GM23248 (cell line): ENCODE measurements around the gene TARS3. TPM values are rescaled to one million over a fixed set of nuclear protein-coding genes. Genes with fewer than 3 reads are reported as not detected.

Source experiments
- DNase-seq: peaks from one replicate; pipeline ENCODE4 v3.0.0-alpha.2; 2015
- H2AFZ ChIP-seq: fragments of 200-600 bp; sonication (generic); 2 replicates; pipeline ENCODE4 v1.6.1; 2016; ENCODE audit warnings: antibody characterized with exemption
- H3F3A ChIP-seq: fragments of 200-600 bp; sonication (generic); 2 replicates; pipeline ENCODE4 v1.6.1; 2016; ENCODE audit warnings: mild to moderate bottlenecking, antibody characterized with exemption, mixed run types; ENCODE audit not compliant: insufficient read depth
- H3K27ac ChIP-seq: fragments of 200-600 bp; sonication (generic); 2 replicates; pipeline ENCODE4 v1.5.1; 2016; ENCODE audit warnings: mild to moderate bottlenecking
- H3K27me3 ChIP-seq: fragments of 200-600 bp; sonication (generic); replicated peaks from 2 replicates; pipeline ENCODE4 v1.6.1; 2016; ENCODE audit warnings: mild to moderate bottlenecking; ENCODE audit not compliant: insufficient read depth
- H3K36me3 ChIP-seq: fragments of 200-600 bp; sonication (generic); 2 replicates; pipeline ENCODE4 v1.6.1; 2016; ENCODE audit warnings: low read depth, mild to moderate bottlenecking
- H3K4me1 ChIP-seq: fragments of 200-600 bp; sonication (generic); 2 replicates; pipeline ENCODE4 v1.6.1; 2016; ENCODE audit warnings: mild to moderate bottlenecking; ENCODE audit not compliant: insufficient read depth
- H3K4me2 ChIP-seq: fragments of 200-600 bp; sonication (generic); one replicate; pipeline ENCODE4 v1.6.1; 2016; ENCODE audit warnings: mild to moderate bottlenecking; ENCODE audit not compliant: unreplicated experiment
- H3K4me3 ChIP-seq: fragments of 200-600 bp; sonication (generic); 2 replicates; pipeline ENCODE4 v1.5.1; 2016; ENCODE audit warnings: mild to moderate bottlenecking
- H3K79me2 ChIP-seq: fragments of 200-600 bp; sonication (generic); 2 replicates; pipeline ENCODE4 v1.6.1; 2016; ENCODE audit warnings: mild to moderate bottlenecking; ENCODE audit not compliant: insufficient read depth
- H3K9ac ChIP-seq: fragments of 200-600 bp; sonication (generic); 2 replicates; pipeline ENCODE4 v1.6.1; 2016; ENCODE audit warnings: mild to moderate bottlenecking
- H3K9me2 ChIP-seq: fragments of 200-600 bp; sonication (generic); 2 replicates; pipeline ENCODE4 v1.6.1; 2016; ENCODE audit warnings: mixed run types, mild to moderate bottlenecking, moderate library complexity; ENCODE audit not compliant: insufficient read depth
- H3K9me3 ChIP-seq: fragments of 200-600 bp; sonication (generic); one replicate; pipeline ENCODE4 v1.6.1; 2017; ENCODE audit warnings: low read depth
- H4K20me1 ChIP-seq: fragments of 200-600 bp; sonication (generic); 2 replicates; pipeline ENCODE4 v1.6.0; 2016; ENCODE audit not compliant: insufficient read depth
- EZH2 ChIP-seq: fragments of 200-600 bp; sonication (generic); IDR thresholded peaks from 2 replicates; pipeline ENCODE4 v1.6.1; 2018; ENCODE audit warnings: antibody characterized with exemption, mild to moderate bottlenecking; ENCODE audit not compliant: insufficient read depth, poor library complexity, severe bottlenecking
- EZH2phosphoT487 ChIP-seq: fragments of 200-600 bp; sonication (generic); IDR thresholded peaks from 2 replicates; pipeline ENCODE4 v1.6.1; 2018; ENCODE audit warnings: antibody characterized with exemption, moderate library complexity, mild to moderate bottlenecking, low read depth; ENCODE audit not compliant: insufficient read depth
- WGBS, 2 experiments: methylation state at CpG; one replicate each; pipeline ENCODE4 v1.1.6; 2015 to 2017; ENCODE audit warnings: low lambda C conversion rate in 2 of 2, low coverage in 1 of 2; ENCODE audit errors: missing lambda C conversion rate in 2 of 2; 5-methylcytosine and 5-hydroxymethylcytosine counted together
- in situ Hi-C: fragments of 300-500 bp; cut with MboI; formaldehyde crosslinking; loops from 2 replicates; pipeline ENCODE4 v1.15.0; 2020
- polyA plus RNA-seq: library from polyadenylated mRNA; unstranded; fragments of >200 nt; fragmentation: Nextera tagmentation; extraction: Ambion mirVana; gene quantifications from 2 replicates; pipeline ENCODE4 v1.2.1, GENCODE V29; 2016
- total RNA-seq: library from RNA; depleted of rRNA; stranded (reverse); fragments of >200 nt; shearing (Covaris generic); gene quantifications from 2 replicates; pipeline ENCODE4 v1.2.3, GENCODE V29; 2014

The TARS3 gene
- total and polyA plus RNA-seq, 2 experiments from 2014 or later, result 7.9 to 8.1 TPM

DNA sequence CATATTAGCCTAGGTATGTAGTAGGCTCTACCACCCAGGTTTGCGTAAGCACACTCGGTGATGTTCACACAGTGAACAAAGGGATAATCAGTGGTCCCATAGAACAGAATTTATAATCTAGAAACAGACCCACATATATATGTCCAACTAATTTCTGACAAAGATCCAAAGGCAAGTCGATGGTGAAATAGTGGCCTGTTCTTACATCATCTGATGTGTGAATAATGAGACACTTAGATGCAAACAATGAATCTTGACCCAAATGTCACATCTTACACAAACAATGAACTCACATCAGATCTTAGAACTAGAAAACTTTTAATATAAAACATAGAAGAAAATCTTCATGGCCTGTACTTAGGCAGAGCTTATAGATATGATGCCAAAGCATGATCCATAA, 54.5 kb downstream of the TARS3 start:
- WGBS, 2 experiments, result 81 to 90% methylated on average over 3 of the region's 3 CpGs
- in situ Hi-C loops, result no loop called here
- H3K4me2 ChIP-seq, result peak overlapping the region; percentile 11

DNA sequence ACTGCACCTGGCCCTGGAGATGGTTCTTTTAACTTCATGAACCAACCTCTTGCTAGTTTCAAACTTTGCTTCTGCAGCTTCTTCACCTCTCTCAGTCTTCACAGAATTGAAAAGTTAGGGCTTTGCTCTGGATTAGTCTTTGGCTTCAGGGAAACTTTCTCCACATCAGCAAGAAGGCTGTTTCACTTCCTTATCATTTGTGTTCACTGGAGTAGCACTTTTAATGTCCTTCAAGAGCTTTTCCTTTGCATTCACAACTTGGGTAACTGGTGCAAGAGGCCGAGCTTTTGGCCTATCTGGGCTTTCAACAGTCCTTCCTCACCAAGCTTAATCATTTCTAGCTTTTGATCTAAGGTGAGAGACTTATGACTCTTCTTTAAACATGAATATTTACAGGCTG, 56.4 kb downstream of the TARS3 start:
- no peak overlapping the region for H2AFZ ChIP-seq
- H3K4me3 ChIP-seq, result no peak overlapping the region
- H3K4me1 ChIP-seq, result 0 out of 2 replicates have a peak, but pooled peaks cover 5% of the 10 kb centered on the region
- peaks cover 7% of the 10 kb centered on the region; the same call in 1 of the 2 replicates for H3K36me3 ChIP-seq
- H3K27me3 ChIP-seq, result no peaks in the 10 kb centered on the region
- in situ Hi-C loops, result no loop called here
- H3K9me2 ChIP-seq, result no peaks in the 10 kb centered on the region
- 80 to 90% methylated on average over 1 of the region's 1 CpG for WGBS, 2 experiments
- no peaks in the 10 kb centered on the region for H3F3A ChIP-seq
- H4K20me1 ChIP-seq, result no peaks in the 10 kb centered on the region
- TF ChIP-seq EZH2 (no peak), EZH2phosphoT487 (no peak)
- H3K79me2 ChIP-seq, result no peaks in the 10 kb centered on the region
- no peak for DNase-seq
- no peak overlapping the region for H3K4me2 ChIP-seq
- H3K9ac ChIP-seq, result no peak overlapping the region
- no peak overlapping the region for H3K27ac ChIP-seq
- H3K9me3 ChIP-seq, result no peaks in the 10 kb centered on the region

More for the DNA sequence above, 54.5 kb downstream of the TARS3 start:
- Histone ChIP-seq H2AFZ (no peak overlapping the region), H3K9me3 (no peaks in the 10 kb centered on the region), H3K9me2 (no peaks in the 10 kb centered on the region), H3K79me2 (no peaks in the 10 kb centered on the region), H3K36me3 (peaks cover 14% of the 10 kb centered on the region; the same call in 1 of the 2 replicates), H3K9ac (no peak overlapping the region), H3K4me3 (no peak overlapping the region), H3K27me3 (no peaks in the 10 kb centered on the region), H3K27ac (no peak overlapping the region), H3K4me1 (peaks cover 10% of the 10 kb centered on the region), H3F3A (peaks cover 6% of the 10 kb centered on the region; the same call in 1 of the 2 replicates), H4K20me1 (no peaks in the 10 kb centered on the region)
- DNase-seq, result peak; percentile 17
- TF ChIP-seq EZH2phosphoT487 (no peak), EZH2 (no peak)

- no peak for TF ChIP-seq EZH2phosphoT487
- TF ChIP-seq EZH2, result no peak
- no peaks in the 10 kb centered on the region for H3K27me3 ChIP-seq
- H3K4me2 ChIP-seq, result no peak overlapping the region
- H3K9ac ChIP-seq, result no peak overlapping the region
- H3K79me2 ChIP-seq, result no peaks in the 10 kb centered on the region
- H3K9me2 ChIP-seq, result no peaks in the 10 kb centered on the region
- H4K20me1 ChIP-seq, result no peaks in the 10 kb centered on the region
- DNase-seq, result peak; percentile 21
- no peak overlapping the region for H3K4me3 ChIP-seq
- H3K27ac ChIP-seq, result no peak overlapping the region
- no peaks in the 10 kb centered on the region for H3K9me3 ChIP-seq
- no peaks in the 10 kb centered on the region for H3K36me3 ChIP-seq
- in situ Hi-C loops, result no loop called here
- 92 to 93% methylated on average over 9 of the region's 9 CpGs for WGBS, 2 experiments
- H3F3A ChIP-seq, result no peaks in the 10 kb centered on the region
- no peaks in the 10 kb centered on the region for H3K4me1 ChIP-seq
- H2AFZ ChIP-seq, result no peak overlapping the region
Observed at GRCh38 chr15:101664303-101664913, 59.9 kb downstream of the TARS3 start.

GRCh38 chr15:101662203-101662602, 62.1 kb downstream of the TARS3 start:
- no peak overlapping the region for H3K4me3 ChIP-seq
- no peaks in the 10 kb centered on the region for H3K4me1 ChIP-seq
- no peaks in the 10 kb centered on the region for H3K9me2 ChIP-seq
- no peaks in the 10 kb centered on the region for H3F3A ChIP-seq
- WGBS, 2 experiments, result 100% methylated on average over 1 of the region's 1 CpG
- in situ Hi-C loops, result no loop called here
- H3K79me2 ChIP-seq, result no peaks in the 10 kb centered on the region
- H3K9me3 ChIP-seq, result no peaks in the 10 kb centered on the region
- H3K9ac ChIP-seq, result no peak overlapping the region
- H3K4me2 ChIP-seq, result no peak overlapping the region
- no peak overlapping the region for H3K27ac ChIP-seq
- H3K36me3 ChIP-seq, result no peaks in the 10 kb centered on the region
- TF ChIP-seq EZH2phosphoT487 (no peak), EZH2 (no peak)
- no peak for DNase-seq
- H2AFZ ChIP-seq, result no peak overlapping the region
- no peaks in the 10 kb centered on the region for H3K27me3 ChIP-seq
- H4K20me1 ChIP-seq, result no peaks in the 10 kb centered on the region

GRCh38 chr15:101660005-101660404, 64.3 kb downstream of the TARS3 start:
- no peak overlapping the region for H3K27ac ChIP-seq
- no peak for TF ChIP-seq EZH2
- in situ Hi-C loops, result no loop called here
- no peak for DNase-seq
- no peaks in the 10 kb centered on the region for H3K79me2 ChIP-seq
- H3F3A ChIP-seq, result no peaks in the 10 kb centered on the region
- no peaks in the 10 kb centered on the region for H3K27me3 ChIP-seq
- H3K4me2 ChIP-seq, result no peak overlapping the region
- H3K36me3 ChIP-seq, result no peaks in the 10 kb centered on the region
- no peaks in the 10 kb centered on the region for H3K4me1 ChIP-seq
- no peak overlapping the region for H3K4me3 ChIP-seq
- no peaks in the 10 kb centered on the region for H4K20me1 ChIP-seq
- H3K9me3 ChIP-seq, result no peaks in the 10 kb centered on the region
- 100% methylated on average over 2 of the region's 2 CpGs for WGBS, 2 experiments
- no peaks in the 10 kb centered on the region for H3K9me2 ChIP-seq
- H2AFZ ChIP-seq, result no peak overlapping the region
- no peak overlapping the region for H3K9ac ChIP-seq
